Activated B cell treated with CpG ODN at 0.5 μM for 24 hours (primary cell): ENCODE results near the gene ELOVL1. TPM values are rescaled to one million over a fixed set of nuclear protein-coding genes. Genes with fewer than 3 reads are reported as not detected.

ENCODE experiments used
- ATAC-seq: fragments of 200-7000 bp; cut with Tn5 transposase; one replicate; pipeline ENCODE4 v1.10.0; 2021; ENCODE audit warnings: low read depth, mild to moderate bottlenecking, moderate library complexity
- CTCF ChIA-PET: fragments of 350-600 bp; sonication (Branson Sonifier 250); formaldehyde crosslinking; loops from one replicate; lab custom pipeline; 2021; ENCODE audit warnings: antibody characterized with exemption; lab: Charles Lee
- POLR2A ChIA-PET: fragments of 350-600 bp; sonication (Branson Sonifier 250); formaldehyde crosslinking; loops from one replicate; lab custom pipeline; 2021; ENCODE audit warnings: antibody characterized with exemption; lab: Charles Lee
- DNase-seq: peaks from one replicate; pipeline ENCODE4 v3.0.0; 2022
- H3K27ac Mint-ChIP-seq: one replicate; pipeline ENCODE4 v1.8.0; 2020; ENCODE audit warnings: mixed read lengths
- H3K27me3 Mint-ChIP-seq: one replicate; pipeline ENCODE4 v1.8.0; 2021; ENCODE audit warnings: mixed read lengths
- H3K36me3 Mint-ChIP-seq: one replicate; pipeline ENCODE4 v1.8.0; 2021; ENCODE audit warnings: low read depth, mixed read lengths
- H3K4me1 Mint-ChIP-seq: one replicate; pipeline ENCODE4 v1.8.0; 2021; ENCODE audit warnings: mixed read lengths
- H3K4me3 Mint-ChIP-seq: one replicate; pipeline ENCODE4 v1.8.0; 2020; ENCODE audit warnings: mild to moderate bottlenecking, mixed read lengths
- H3K9me3 Mint-ChIP-seq: one replicate; pipeline ENCODE4 v1.8.0; 2020; ENCODE audit warnings: mixed read lengths
- CTCF ChIP-seq: fragments of 200-600 bp; IDR thresholded peaks from one replicate; pipeline ENCODE4 v1.8.0; 2022; ENCODE audit warnings: antibody characterized with exemption, mild to moderate bottlenecking
- intact Hi-C: fragments of 100-400 bp; cut with micrococcal nuclease; formaldehyde crosslinking; loops from one replicate; pipeline ENCODE4 v1.15.1; 2024
- total RNA-seq: library from RNA; stranded (reverse); gene quantifications from 2 replicates; pipeline ENCODE4 v1.2.3, GENCODE V29; 2022

Gene ELOVL1
- total RNA-seq, 1 donor from 2014 or later, result 84.2 TPM

DNA sequence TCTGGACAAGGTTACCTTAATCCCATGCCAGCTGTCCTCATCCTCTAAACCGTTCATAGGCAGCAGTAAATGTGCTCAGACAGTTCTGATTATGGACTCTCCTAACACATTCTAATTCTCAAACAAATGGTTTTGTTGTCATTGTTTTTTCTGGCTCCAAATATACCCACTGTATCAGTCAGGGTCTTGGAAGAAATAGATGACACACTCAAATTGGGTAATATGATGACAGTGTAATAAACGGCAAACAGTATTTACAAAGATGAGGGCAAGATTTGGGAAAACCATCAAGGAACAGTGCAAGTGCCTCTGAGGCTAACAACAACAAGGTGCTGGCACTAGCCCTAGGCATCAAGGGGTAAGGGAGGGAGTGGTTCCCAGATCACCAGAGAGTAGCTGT is 13.3 kb downstream of the ELOVL1 start:
- DNase-seq, result no peak
- intact Hi-C loops, result loop anchor here (10.0 kb wide), 1 partner anchor 620 kb away; the partner anchor contains the start of genes ATP6V0B, B4GALT2 and DPH2
- POLR2A ChIA-PET, result interaction anchor here (1.0 kb wide), 1 partner anchor 14 kb away, joined by 5 read pairs; the partner anchor contains the start of gene ELOVL1
- CTCF ChIA-PET, result no interaction called here
- no peak for ATAC-seq
- H3K4me3 Mint-ChIP-seq, result no peak overlapping the region
- H3K27ac Mint-ChIP-seq, result no peak overlapping the region
- no peaks in the 10 kb centered on the region for H3K27me3 Mint-ChIP-seq
- peaks cover 20% of the 10 kb centered on the region for H3K4me1 Mint-ChIP-seq
- no peaks in the 10 kb centered on the region for H3K9me3 Mint-ChIP-seq
- TF ChIP-seq CTCF, result no peak
- peaks cover 6% of the 10 kb centered on the region for H3K36me3 Mint-ChIP-seq

DNA sequence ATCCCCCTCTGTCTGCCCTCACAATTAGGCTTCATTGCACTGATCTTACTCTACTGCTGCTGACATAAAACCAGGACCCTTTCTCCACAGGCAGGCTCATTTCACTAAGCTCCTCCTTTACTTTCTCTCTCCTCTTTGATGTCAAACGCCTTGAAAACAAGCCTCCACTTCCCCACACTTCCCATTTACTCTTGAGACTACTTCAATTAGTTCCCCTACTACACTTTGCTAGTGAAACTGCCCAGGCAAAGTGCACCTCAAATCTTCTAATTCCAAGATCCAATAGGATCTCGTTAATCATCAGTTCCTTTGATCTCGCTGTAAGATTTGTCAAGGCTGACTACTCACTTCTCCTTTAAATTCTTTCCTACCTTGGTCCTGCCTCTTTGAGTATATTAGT is 14.9 kb downstream of the ELOVL1 start:
- Mint-ChIP-seq H3K36me3 (peaks cover 2% of the 10 kb centered on the region), H3K4me3 (no peak overlapping the region), H3K27ac (no peak overlapping the region), H3K4me1 (peaks cover 14% of the 10 kb centered on the region), H3K9me3 (no peaks in the 10 kb centered on the region), H3K27me3 (no peaks in the 10 kb centered on the region)
- intact Hi-C loops, result loop anchor here (10.0 kb wide), 1 partner anchor 622 kb away; the partner anchor contains the start of genes ATP6V0B, B4GALT2 and DPH2
- CTCF ChIA-PET, result no interaction called here
- POLR2A ChIA-PET, result interaction anchor here (0.6 to 0.9 kb wide), 3 partner anchors 16 to 113 kb away, joined by 4 to 8 read pairs (median 4); partner anchors contain the start of gene HYI
- ATAC-seq, result no peak
- no peak for TF ChIP-seq CTCF
- DNase-seq, result no peak

DNA sequence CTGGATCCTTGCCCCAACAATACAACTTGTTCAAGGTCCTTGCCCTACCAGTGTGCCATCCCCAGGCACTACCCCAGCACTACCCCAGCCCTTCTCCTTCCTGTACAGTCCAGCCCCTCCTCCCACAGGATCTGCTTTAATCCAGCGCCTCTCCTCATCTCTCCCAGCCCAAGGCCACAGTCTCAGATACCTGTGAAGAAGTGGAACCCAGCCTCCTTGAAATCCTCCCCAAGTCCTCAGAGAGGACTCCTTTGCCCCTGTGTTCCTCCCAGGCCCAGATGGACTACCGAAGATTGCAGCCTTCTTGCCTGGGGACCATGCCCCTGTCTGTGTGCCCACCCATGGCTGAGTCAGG is 15.5 kb downstream of the ELOVL1 start:
- H3K4me1 Mint-ChIP-seq, result peaks cover 11% of the 10 kb centered on the region
- no peak overlapping the region for H3K27ac Mint-ChIP-seq
- CTCF ChIA-PET, result no interaction called here
- DNase-seq (no peak), ATAC-seq (no peak)
- no peaks in the 10 kb centered on the region for H3K9me3 Mint-ChIP-seq
- TF ChIP-seq CTCF, result no peak
- POLR2A ChIA-PET, result interaction anchor here (0.9 kb wide), 1 partner anchor 102 kb away, joined by 4 read pairs; the partner anchor contains the start of gene HYI
- H3K4me3 Mint-ChIP-seq, result no peak overlapping the region
- H3K27me3 Mint-ChIP-seq, result no peaks in the 10 kb centered on the region
- intact Hi-C loops, result loop anchor here (10.0 kb wide), 1 partner anchor 622 kb away; the partner anchor contains the start of genes ATP6V0B, B4GALT2 and DPH2
- peaks cover 2% of the 10 kb centered on the region for H3K36me3 Mint-ChIP-seq

DNA sequence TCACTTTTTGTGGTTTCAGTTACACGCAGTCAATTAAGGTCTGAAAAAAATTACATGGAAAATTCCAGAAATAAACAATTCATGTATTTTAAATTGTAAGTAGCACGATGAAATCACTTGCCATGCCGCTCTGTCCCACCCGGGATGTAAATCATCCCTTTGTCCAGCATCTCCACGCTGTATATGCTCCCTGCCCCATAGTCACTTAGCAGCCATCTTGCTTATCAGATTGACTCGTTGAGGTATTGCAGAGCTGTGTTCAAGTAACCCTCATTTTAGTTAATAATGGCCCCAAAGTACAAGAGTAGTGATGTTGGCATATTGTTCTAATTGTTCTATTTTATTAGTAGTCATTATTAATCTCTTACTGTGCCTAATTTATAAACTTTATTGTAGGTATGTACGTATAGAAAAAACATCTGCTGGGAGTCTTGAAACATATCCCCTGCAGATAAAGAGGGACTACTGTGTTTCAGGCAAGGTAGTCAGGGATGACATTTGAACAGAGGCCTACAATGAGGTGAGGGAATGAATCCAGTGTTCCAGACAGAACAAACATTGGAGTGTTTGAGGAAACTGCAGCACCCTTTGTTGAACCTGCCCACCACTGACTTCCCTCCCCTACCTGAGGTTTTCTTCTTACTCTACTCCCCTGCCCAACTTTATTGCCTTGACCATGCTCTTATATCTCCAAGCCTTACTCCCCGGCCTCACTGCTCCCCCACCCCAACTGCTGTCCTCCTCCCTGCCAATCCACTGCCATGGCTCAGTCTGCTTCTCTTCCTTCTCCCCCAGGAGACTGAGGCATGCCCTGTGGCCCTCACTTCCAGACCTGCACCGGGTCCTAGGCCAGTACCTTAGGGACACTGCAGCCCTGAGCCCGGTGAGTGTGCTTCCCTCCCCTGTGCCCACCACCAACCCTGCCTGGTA is 16.1 kb downstream of the ELOVL1 start:
- CTCF ChIA-PET, result no interaction called here
- ATAC-seq (no peak), DNase-seq (no peak)
- Mint-ChIP-seq H3K36me3 (peaks cover 2% of the 10 kb centered on the region), H3K9me3 (no peaks in the 10 kb centered on the region), H3K4me1 (peaks cover 11% of the 10 kb centered on the region), H3K27me3 (no peaks in the 10 kb centered on the region), H3K4me3 (no peak overlapping the region), H3K27ac (no peak overlapping the region)
- TF ChIP-seq CTCF, result no peak
- POLR2A ChIA-PET, result no interaction called here
- intact Hi-C loops, result loop anchor here (10.0 kb wide), 1 partner anchor 623 kb away; the partner anchor contains the start of genes ATP6V0B, B4GALT2 and DPH2

DNA sequence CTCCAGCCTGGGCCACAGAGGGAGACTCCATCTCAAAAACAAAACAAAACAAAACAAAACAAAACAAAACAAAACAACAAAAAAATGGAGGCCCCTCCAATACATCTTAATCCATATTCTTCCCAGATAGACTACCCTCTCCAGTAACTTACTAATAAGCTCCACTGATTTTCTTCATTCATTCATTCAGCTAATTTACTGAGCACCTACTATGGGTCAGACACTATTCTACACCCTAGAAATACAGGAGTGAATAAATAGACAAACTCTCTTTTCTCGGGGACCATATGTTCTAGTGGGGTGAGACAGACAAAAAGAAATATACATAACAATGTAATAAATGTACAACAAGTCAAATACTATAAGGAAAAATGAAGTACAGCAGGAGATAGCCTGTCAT is 16.8 kb downstream of the ELOVL1 start:
- Mint-ChIP-seq H3K27ac (no peak overlapping the region), H3K36me3 (peaks cover 2% of the 10 kb centered on the region), H3K4me3 (no peak overlapping the region), H3K4me1 (peaks cover 11% of the 10 kb centered on the region), H3K27me3 (no peaks in the 10 kb centered on the region), H3K9me3 (no peaks in the 10 kb centered on the region)
- TF ChIP-seq CTCF, result no peak
- DNase-seq, result no peak
- intact Hi-C loops, result loop anchor here (10.0 kb wide), 1 partner anchor 624 kb away; the partner anchor contains the start of genes ATP6V0B, B4GALT2 and DPH2
- POLR2A ChIA-PET, result interaction anchor here (3.1 kb wide), 1 partner anchor 17 kb away, joined by 19 read pairs; the partner anchor contains the start of gene ELOVL1
- no peak for ATAC-seq
- CTCF ChIA-PET, result no interaction called here
